Daoy (cell line): ENCODE results near the gene WNK2. TPM values are rescaled to one million over a fixed set of nuclear protein-coding genes. Genes with fewer than 3 reads are reported as not detected.
"Not testable (repeated sequence)": the region's sequence is repeated elsewhere in the genome, so short reads cannot be mapped to it uniquely, and the experiment has no call there.

Source experiments
- DNase-seq: peaks from one replicate; pipeline ENCODE4 v3.0.0-alpha.2; 2015; ENCODE audit warnings: low read depth
- total RNA-seq: library from RNA; depleted of rRNA; stranded (reverse); fragments of >200 nt; shearing (Covaris generic); gene quantifications from 2 replicates; pipeline ENCODE4 v1.2.3, GENCODE V29; 2014

The WNK2 gene
- total RNA-seq, 1 experiment from 2014 or later, result 1.4 TPM

DNA sequence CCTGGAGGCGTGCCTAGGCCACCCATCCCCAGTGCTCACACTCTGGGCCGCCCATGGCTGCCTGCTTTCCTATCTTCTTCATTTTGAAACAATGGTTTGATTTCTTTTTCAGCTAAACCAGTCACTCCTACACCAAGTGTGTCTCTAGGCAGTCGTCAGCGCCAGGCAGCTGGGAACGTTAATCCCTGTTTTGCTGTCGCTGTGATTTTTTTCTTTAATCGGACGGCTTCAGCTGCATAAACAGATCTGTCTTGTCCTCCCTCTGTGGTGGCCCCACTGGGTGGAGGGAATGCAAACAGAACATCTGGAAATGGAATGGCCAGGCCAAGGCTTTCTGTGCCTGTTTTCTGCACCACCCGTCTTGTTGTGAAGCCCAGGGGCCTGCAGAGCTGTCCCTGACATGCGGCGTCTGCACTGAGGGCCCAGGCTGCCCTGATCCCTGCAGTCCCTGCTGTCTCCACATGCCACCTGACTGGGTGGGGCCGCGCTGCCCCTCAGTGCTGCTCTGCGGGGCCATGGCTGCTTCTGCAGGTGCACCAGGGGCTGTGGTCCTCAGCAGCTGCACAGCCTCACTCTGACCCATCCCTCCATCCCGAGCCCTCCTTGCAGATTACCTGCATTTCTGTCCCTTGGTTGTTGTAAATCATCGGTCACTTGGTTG, 51.5 kb downstream of the WNK2 start:
- DNase-seq, result no peak

DNA sequence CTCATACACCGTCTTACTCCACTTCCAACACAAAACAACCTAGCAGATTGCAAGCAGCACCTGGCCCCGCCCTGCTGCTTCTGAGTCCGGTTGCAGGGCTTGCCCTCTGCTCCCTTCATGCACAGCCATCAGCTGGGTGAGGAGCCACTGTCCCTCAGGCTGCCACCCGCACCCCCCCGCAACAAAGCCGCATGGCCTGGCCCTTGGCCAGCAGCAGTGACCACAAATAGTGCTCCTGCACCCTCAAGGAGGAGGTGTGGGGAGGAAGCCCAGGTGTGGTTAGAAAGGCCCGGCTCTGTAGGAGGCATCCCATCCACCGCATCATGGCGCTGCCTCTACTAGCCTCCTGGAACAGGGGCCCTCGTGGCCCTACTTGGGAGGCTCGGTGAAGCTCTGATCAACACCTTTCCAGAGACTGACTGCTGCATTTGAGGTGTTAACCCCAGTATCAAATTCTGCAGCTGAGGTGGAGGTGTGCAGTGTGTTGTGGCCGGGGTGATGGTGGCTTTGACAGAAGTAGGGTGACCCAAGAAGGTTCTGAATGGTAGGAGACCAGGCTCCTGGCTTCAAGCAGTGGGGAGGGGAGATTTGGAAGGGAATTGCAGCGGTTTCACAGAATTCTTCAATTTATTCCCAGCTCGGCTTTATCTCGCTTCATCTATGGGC, 52.7 kb downstream of the WNK2 start:
- DNase-seq, result no peak

DNA sequence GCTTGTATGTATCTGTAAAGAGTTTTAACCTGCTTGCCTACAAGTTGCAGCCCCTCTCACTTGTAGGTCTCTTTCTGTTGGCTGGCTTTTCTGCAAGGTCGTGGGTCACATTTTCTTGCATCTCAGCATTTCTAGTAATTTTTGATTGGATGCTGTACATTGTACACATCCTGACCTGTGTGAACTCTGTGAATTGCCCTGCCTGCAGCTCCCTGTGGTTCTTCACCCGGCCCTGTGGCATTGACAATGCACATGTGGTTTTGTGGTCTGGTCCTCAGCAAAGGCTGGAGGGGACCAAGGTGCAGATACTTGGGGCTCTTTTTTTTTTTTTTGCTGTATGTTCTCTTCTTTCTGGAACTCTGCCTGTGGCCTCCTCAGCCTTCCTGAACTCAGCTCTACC, 53.6 kb downstream of the WNK2 start:
- DNase-seq, result no peak

DNA sequence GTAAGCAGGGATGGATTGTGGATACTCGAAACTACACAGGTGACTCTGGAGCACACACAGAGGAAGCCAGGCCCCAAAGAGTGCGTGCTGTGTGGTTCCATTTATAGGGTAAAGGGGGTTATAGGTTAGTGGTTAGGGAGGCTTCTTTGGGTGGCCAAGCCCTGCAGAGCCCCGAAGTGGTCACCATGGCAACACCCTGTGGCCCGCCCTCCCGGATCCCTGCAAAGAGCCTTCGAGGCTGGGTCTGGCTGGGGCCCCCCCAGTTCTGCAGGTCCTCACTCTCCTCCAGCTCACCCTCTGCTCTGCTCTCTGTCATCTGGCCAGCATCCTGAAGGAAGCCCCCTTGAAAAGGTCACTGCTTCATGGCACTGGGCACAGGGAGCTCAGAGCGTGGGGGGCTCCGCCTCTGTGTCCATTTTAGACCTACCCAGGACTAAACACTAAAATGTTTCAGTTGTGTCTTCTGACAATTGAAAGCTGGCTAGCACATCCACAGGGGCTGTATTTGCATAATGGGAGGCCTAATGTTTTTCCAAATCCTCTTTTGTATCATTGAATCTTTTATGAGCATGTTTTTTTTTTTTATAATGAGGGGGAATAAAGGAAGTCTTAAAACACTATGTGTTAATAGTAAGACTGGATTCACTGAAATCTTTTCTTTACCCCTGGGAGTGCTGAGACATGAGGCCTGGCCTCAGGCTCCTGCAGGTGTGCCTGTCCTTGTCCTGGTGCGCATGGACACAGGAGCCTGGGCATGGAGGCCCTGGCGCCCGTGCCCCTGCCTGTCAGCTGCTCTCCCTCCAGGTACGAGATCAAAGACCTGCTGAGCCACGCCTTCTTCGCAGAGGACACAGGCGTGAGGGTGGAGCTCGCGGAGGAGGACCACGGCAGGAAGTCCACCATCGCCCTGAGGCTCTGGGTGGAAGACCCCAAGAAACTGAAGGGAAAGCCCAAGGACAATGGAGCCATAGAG, 55.3 kb downstream of the WNK2 start:
- DNase-seq, result no peak

DNA sequence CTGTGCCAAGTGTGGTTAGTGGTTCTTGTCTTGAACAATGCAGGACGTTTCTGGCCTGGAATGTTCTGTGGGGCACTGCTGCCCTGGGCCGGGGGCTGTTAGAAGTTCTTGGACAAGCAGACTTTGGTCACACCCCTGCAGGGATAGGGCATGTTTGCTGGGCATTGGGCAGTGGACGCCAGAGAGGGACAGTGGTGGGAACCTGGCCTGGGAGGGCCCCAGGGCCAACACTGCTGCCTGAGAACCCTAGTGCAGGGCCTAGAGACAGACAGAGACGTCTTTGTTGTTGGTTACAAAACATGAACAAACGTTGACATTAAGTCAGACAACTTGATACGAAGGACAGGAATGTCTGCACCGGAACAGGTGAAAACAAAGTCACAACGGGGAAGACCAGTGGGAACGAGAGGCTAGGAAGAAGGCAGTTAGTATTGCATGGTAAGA, 57.0 kb downstream of the WNK2 start:
- no peak for DNase-seq

DNA sequence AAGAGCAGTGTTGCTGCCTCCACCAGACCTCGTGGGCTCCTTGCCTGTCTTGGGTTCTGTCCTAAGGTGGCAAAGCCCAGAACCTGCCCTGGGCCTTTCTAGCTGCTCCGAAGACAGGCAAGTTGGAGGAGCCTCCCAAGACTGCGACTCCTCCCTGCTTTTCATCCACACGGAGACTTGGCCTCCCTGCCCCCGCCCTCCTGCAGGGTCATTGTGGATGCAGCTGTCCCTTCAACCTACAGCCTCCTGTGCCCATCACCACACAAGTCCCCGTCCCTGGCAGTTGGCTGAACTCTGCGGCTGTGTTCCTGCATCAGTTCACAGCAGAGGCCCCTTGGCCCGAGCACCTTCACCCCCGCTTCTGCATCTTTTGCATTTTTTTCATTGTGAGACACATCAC, 59.2 kb downstream of the WNK2 start:
- DNase-seq, result no peak

DNA sequence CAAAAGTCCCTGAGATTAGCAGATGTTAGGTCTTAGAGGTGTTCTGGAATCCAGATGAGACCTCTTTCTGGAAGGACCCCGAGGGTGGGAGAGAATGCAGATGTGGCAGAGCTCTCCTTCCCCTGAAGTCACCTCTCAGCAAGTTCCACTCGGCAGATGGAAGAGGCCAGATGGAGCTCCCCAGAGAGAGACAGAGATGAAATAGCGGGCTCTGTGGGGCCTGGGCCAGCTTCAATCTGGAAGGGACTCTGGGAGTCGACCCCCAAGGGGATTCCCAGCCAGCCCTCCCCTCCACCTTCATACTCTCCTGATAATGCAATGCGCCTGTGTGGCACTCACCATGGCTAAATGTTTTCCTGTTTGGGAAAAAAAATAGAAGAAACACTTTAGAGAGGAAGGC, 60.2 kb downstream of the WNK2 start:
- DNase-seq, result no peak

DNA sequence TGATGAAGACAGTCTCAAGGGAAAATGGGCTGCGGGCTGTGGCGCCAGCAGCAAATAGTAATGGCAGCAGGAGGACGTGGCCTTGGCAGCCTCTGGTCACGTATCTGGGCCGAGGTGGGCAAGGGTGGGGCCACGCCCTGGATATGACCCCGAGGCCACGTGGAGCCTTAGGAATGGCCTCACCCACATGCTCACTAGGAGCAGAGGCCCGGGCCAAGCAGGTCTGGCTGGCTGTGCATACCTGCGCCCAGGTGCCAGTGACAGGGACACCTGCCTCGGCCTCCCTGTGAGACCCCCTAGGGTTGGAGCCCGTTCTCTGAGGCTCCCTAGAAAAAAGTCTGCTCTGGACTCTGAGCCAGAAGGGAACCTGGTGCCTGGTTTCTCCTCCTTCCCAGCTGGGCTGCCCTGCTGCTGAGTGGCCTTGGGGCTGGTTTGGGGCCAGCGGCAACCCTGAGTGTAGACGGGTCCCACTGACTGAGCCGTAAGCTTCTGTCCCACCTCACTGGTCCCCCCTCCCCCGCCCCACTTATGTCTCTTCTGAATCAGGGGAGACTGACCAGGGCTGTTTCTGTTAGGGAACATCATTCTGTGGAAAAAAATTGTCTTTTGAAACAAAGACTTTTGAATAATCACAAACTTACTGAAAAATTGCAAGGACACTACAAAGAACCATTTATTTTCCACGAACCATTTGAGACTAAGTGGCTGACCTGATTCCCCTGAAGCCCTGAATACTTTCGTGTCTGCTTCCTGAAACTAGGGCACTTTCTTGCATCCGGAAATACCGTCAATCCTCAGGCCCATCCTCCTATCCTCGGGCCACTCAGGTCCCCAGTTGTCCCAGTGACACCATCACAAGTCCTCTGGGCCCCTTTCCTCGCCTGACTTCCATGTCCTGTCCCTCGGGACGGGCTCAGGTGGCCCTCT, 60.8 kb downstream of the WNK2 start:
- DNase-seq, result no peak

DNA sequence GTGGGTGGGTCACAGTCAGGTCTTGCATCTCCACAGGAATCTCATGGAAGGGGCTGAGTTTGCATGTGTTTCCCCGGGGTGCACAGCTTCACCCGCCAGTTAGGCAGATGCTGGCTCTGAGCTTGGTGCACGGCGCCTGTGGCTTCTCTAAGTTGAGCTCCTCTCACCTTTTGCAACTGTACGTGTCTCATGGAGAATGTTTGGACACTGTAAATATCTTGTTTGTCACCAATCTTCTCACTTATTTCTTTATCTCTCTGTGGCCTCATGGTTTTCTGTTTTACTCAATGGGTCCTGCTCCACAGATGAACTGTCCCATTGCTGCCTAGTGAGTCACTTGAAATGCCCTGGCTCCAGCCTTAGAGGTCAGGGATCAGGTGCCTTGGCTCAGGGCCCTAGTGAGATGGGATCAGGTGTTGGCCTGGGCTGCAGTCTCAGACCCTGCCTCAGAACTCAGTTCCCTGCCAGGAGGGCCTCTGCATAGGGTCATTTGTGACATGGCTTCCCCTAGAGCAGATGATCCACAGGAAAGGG, 61.6 kb downstream of the WNK2 start:
- no peak for DNase-seq

DNA sequence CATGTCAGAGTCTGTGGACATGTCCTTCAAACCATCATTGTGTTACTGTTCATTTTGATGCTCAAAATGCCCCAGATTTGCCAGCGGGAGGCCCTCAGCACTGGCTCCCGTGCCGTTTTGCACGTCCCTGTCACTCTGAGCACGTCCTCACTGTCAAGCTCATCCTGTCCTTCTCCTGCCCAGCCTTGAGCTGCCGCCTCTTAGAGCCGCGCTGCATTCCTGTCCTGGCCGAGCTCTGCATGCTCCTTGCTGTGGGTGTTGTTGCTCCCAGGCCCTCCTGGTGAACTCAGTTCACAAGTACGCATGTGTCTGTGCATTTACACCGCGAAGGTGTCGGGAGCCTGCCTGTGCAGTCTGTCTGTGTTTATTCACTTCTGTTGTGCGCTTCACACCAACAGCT, 62.2 kb downstream of the WNK2 start:
- DNase-seq, result no peak

DNA sequence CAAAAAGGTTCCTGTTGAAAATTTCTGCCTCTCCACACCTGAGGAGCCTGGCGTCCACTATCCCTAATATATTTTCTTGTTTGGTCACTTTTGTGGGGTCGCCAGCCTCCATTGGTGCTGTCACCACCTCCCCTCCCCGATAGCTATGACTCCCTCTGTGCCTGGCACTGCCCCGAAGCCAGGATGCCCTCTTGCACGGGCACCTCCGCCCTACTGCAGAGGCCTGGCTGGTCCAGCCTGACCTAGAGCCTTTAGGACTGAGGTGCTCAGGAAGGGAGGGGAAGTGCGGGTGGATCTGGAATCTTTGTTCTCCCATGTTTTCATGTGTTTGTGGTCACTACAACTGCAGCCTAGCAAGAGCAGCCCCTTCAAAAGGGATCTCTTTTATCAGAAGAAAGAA, 62.6 kb downstream of the WNK2 start:
- DNase-seq, result no peak

DNA sequence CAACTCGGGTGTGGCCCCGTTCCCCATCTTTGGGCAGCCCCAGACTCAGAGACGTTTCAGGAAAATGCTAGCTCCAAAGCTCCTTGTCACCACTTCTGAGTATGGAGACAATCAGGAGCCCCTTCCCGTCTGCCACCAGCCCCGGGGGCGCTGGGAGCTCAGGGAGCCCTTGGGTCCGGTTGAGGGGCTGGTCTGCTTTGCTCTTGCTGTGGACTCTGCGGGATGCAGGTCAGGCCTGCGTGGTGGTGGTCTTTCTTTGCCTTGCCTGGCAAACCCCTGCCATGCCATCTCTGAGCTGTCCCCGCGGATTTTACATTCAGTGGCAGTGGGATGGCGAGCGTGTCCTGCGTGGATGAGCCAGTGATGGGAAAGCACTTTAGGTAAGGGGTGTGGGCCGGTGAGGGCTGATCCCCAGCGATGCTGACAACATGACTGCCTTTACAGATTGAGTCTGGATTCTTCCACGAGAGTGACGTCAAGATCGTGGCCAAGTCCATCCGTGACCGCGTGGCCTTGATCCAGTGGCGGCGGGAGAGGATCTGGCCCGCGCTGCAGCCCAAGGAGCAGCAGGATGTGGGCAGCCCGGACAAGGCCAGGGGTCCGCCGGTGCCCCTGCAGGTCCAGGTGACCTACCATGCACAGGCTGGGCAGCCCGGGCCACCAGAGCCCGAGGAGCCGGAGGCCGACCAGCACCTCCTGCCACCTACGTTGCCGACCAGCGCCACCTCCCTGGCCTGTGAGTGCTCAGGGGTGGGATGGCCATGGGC, 63.3 kb downstream of the WNK2 start:
- no peak for DNase-seq

DNA sequence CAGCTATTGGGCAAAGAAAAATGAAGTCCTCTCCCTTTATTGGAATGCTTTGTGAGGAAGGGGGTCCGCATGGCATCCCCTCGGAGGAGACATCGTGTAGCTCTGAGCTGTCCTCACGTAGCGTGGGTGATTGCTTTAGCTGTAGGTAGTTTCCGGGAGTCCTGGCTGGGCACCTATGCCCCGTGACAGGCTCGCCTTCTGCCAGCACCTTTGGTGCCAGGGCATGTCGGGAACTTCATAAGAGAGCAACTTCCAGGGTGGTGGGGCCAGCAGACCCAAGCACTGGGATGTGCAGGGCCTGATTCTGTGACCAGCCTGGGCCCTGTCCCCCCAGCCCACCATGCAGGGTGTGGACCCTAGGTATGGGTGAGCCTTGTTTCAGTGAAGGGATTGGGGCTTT, 64.0 kb downstream of the WNK2 start:
- no peak for DNase-seq

DNA sequence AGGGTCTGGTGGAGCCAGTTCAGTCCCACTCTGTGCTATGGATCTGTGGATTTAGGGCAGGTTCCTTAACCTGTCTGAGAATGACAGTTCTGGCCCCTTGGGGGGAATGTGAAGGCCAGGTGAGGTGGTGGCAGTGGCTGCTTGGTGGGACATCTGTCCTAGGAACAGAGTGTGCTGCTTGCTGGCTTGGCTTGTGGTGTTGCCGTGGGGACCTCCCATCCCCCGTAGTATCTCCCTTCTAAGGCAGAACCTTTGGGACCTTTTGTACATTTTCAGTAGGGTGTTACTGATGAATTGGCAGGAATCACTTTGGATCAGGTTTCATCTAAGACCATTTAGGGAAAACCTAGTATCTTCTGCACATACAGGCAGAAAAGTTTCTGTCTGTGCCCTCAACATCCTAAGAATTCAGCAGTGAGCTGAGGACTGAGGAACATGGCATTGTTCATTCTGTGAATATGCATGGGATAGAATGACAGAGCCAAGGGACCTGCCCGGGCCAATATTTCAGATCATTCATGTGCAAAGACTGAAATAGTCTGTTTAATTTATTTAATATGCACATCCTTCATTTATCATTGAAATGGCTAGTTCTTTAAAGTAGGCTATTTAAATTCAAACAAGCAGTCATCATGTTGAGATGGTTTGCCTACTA, 64.6 kb downstream of the WNK2 start:
- DNase-seq, result no peak

DNA sequence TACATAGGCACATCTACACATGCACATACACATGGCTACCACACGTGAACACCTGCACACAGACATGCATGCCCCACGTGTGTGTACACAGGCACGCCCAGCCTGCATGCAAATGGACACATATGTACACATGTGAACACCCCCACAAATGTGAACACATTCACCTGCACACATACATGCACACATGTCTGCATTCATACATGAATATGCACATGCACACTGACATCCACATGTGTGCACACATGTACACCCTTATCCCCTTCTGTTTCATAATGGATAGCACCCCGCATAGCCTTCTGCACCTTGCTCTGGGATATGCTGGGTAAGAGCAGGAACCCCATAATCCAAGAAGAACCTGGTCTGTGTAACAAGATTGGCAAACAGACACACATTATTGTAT, 66.2 kb downstream of the WNK2 start:
- no peak for DNase-seq

DNA sequence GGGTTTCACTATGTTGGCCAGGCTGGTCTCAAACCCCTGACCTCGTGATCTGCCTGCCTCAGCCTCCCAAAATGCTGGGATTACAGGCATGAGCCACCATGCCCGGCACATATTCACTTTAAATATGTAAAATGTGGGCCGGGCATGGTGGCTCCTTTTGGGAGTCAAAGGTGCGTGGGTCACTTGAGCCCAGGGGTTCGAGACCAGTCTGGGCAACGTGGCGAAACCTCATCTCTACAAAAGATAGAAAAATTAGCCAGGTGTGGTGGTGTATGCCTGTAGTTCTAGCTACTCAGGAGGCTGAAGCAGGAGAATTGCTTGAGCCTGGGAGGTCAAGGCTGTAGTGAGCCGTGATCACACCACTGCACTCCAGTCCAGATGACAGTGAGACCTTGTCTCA, 67.4 kb downstream of the WNK2 start:
- DNase-seq, result not testable (repeated sequence)

DNA sequence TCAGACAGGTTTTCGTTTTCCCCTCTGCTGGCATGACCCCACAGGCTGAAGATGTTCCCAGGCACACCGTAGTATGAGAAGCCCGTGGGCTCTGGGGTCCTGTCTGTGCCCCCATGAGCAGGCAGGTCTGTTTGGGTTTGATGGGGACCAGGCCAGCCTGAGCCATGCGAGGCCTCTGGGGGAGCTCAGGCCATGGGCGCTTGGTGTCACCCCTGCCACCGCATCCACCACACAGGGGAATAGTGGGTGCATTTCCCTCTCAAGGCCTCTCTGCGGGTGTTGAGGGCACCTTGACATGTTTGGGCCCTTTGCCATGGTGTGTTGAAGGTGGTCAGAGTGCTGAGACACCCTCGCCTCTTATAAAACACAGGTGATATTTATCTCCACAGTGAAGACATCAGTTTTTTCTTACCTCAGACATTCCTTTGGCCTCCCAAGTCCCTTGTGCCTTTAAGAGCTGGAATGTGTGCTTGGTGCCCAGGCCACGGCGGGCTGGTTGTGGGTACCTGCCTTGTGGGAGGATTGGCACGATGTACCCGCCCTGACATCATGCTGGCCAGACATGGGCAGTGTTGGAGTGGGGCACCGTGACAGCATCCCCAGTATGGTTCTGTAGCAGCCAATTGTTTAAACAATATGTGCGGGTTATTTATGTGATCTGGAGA, 68.3 kb downstream of the WNK2 start:
- DNase-seq, result no peak

DNA sequence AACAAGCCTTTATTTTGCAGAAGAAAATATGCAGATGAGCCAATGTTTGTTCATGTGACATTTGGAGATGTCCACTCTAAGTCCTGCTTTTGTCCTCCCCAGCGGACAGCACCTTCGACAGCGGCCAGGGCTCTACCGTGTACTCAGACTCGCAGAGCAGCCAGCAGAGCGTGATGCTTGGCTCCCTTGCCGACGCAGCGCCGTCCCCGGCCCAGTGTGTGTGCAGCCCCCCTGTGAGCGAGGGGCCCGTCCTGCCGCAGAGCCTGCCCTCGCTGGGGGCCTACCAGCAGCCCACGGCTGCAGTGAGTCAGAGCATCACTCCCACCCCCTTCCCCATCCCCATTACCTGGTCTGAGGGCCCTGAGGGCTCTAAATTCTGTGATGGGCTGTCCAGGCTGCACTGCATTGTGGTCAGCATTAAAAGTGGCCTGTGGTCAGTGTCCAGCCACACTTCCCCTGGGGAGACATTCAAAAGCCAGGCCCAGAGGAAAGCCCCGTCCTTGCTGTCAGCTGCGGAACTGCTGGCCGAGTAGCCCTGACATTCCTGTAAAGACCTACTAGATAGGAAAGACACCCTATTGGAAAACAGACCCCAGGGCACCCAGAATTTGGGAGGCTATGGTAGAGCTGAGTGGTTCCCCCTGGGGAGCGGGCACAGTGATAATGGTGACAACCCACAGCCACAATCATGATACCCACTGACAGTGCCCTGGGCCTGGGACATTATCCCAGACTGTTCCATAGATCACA, 69.0 kb downstream of the WNK2 start:
- DNase-seq, result no peak

DNA sequence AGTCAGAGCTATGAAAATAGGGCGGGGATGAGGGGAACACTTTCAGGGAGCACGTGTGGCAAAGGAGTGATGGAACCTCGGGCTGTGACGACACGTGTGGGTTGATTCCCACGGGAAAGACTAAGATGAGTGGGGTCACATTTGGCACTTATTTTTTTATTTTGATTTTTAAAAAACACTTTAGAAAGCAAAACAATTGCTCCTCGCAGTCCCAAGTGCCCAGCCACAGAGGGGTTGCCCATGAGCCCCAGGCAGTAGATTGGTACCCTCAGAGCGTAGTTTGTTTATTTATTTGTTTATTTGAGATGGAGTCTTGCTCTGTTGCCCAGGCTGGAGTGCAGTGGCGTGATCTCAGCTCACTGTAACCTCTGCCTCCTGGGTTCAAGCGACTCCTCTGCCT, 69.7 kb downstream of the WNK2 start:
- no peak for DNase-seq
